ENCODE data around the gene NR1H2. TPM values are rescaled to one million over a fixed set of nuclear protein-coding genes. Genes with fewer than 3 reads are reported as not detected.

The NR1H2 gene
- total RNA-seq, 1 experiment from 2014 or later = 40.3 TPM

- TF ChIP-seq RAD21 (IDR thresholded peaks at IDR 0.05; ENCODE audit: low read depth) = peak; percentile 92
- peak; percentile 55; the same call in 1 of the 2 replicates for TF ChIP-seq ELF1 (IDR thresholded peaks at IDR 0.05; ENCODE audit: borderline replicate concordance, low read depth)
Observed at GRCh38 chr19:50368649-50369570, 7.3 kb upstream of the NR1H2 start (continued).

GRCh38 chr19:50371914-50372475 lies 4.3 kb upstream of the NR1H2 start:
- H3K4me2 ChIP-seq (ENCODE audit: low read length) = no peak overlapping the region
- peaks cover 3 to 22% of the 10 kb centered on the region in 2 experiments; a peak in 3 of 4 replicates for H3K4me1 ChIP-seq (ENCODE audit: control insufficient read depth in 1 of 2, insufficient read depth in 2 of 2, low read length in 2 of 2)
- no TSS peak for BruUV-seq (replicated peaks)
- H3K9ac ChIP-seq (ENCODE audit: low read length) = no peak overlapping the region
- no peaks in the 10 kb centered on the region for H3K36me3 ChIP-seq (ENCODE audit: control insufficient read depth in 1 of 2, insufficient read depth in 2 of 2, low read length in 2 of 2)
- TF ChIP-seq ZNF274 (IDR thresholded peaks at IDR 0.05; ENCODE audit: low read depth, low read length) = no peak
- no peak for TF ChIP-seq ZFX (IDR thresholded peaks at IDR 0.05)
- no peak for TF ChIP-seq EGR1 (IDR thresholded peaks at IDR 0.05; ENCODE audit: low read depth)
- TF ChIP-seq POLR2A (IDR thresholded peaks at IDR 0.05; ENCODE audit: borderline replicate concordance, extremely low read depth, insufficient read depth, insufficient read length) = no peak
- TF ChIP-seq REST (IDR thresholded peaks at IDR 0.05; ENCODE audit: low read depth) = no peak
- no peak for TF ChIP-seq JUND (IDR thresholded peaks at IDR 0.05)
- TF ChIP-seq SRF (IDR thresholded peaks at IDR 0.05; ENCODE audit: low read depth) = no peak
- TF ChIP-seq EZH2phosphoT487 (IDR thresholded peaks at IDR 0.05; ENCODE audit: borderline replicate concordance) = no peak
- no peak for TF ChIP-seq SIN3A (IDR thresholded peaks at IDR 0.05; ENCODE audit: low read depth)
- no peak for TF ChIP-seq ATF3 (IDR thresholded peaks at IDR 0.05)
- H2AFZ ChIP-seq (ENCODE audit: low read depth, low read length, poor library complexity, severe bottlenecking) = no peak overlapping the region
- ChIA-PET POLR2A (no interaction called here), CTCF (interaction anchor here (1.4 kb wide), 1 partner anchor 15 kb away, joined by 4 read pairs; no protein-coding TSS in a partner anchor), RAD21 (ENCODE audit: low non-redundant PET in 1 of 2, low total read pairs in 2 of 2, uncharacterized antibody in 2 of 2, unreplicated experiment in 2 of 2) (no interaction called here)
- H3K9me3 ChIP-seq (ENCODE audit: control insufficient read depth in 1 of 2, insufficient read depth in 1 of 2, low read depth in 1 of 2, low read length in 2 of 2) = no peaks in the 10 kb centered on the region
- no peak for ATAC-seq
- no peaks in the 10 kb centered on the region for H3K27me3 ChIP-seq (ENCODE audit: insufficient read depth, low read length)
- intact Hi-C loops (cut with micrococcal nuclease) = no loop called here
- H3K79me2 ChIP-seq (ENCODE audit: insufficient read depth, low read length) = no peaks in the 10 kb centered on the region
- no peak overlapping the region for H3K27ac ChIP-seq (ENCODE audit: low read depth, low read length)
- no peaks in the 10 kb centered on the region for H3K9me2 ChIP-seq (ENCODE audit: insufficient read depth)
- DNase-seq (ENCODE audit: low read depth, low spot score) = no peak
- no peaks in the 10 kb centered on the region for H4K20me1 ChIP-seq (ENCODE audit: insufficient read depth)
- H3K4me3 ChIP-seq (replicated peaks in 1 of 2; ENCODE audit: low read depth in 1 of 2, low read length in 2 of 2) = no peak overlapping the region
